SK-N-SH treated with all-trans-retinoic acid at 6 μM for 48 hours (cell line): Measurements from ENCODE around the gene ZNF341.

Source experiments
- ATAC-seq: fragments of 200-7000 bp; cut with Tn5 transposase; 3 replicates; pipeline ENCODE4 v1.9.1; 2020; ENCODE audit warnings: mild to moderate bottlenecking, moderate library complexity
- ARNTL ChIP-seq: fragments of 450-650 bp; formaldehyde crosslinking; IDR thresholded peaks from 2 replicates; pipeline ENCODE4 v1.5.0; 2020; ENCODE audit warnings: low read depth, mild to moderate bottlenecking, moderate library complexity, borderline replicate concordance
- CREB5 ChIP-seq: fragments of 250-450 bp; sonication (Bioruptor Pico); IDR thresholded peaks from 2 replicates; pipeline ENCODE4 v1.5.1; 2020; ENCODE audit warnings: low read depth, mild to moderate bottlenecking, moderate library complexity
- ESRRG ChIP-seq: fragments of 250-450 bp; sonication (Bioruptor Pico); IDR thresholded peaks from 2 replicates; pipeline ENCODE4 v1.6.1; 2021; ENCODE audit warnings: mild to moderate bottlenecking
- GLIS3 ChIP-seq: fragments of 250-450 bp; sonication (Bioruptor Pico); IDR thresholded peaks from 2 replicates; pipeline ENCODE4 v1.5.0; 2020; ENCODE audit warnings: mild to moderate bottlenecking, moderate library complexity
- ISL1 ChIP-seq: fragments of 250-450 bp; sonication (Bioruptor Pico); IDR thresholded peaks from 2 replicates; pipeline ENCODE4 v2.1.2; 2022; ENCODE audit warnings: mild to moderate bottlenecking, moderate library complexity
- OSR1 ChIP-seq: fragments of 250-450 bp; sonication (Bioruptor Pico); IDR thresholded peaks from 2 replicates; pipeline ENCODE4 v1.8.0; 2022; ENCODE audit warnings: moderate library complexity, mild to moderate bottlenecking, inconsistent platforms
- POU6F1 ChIP-seq: fragments of 250-450 bp; sonication (Bioruptor Pico); IDR thresholded peaks from 2 replicates; pipeline ENCODE4 v1.8.0; 2021; ENCODE audit warnings: low read depth, mild to moderate bottlenecking, moderate library complexity, borderline replicate concordance
- PPARA ChIP-seq: fragments of 250-450 bp; sonication (Bioruptor Pico); IDR thresholded peaks from 2 replicates; pipeline ENCODE4 v1.5.0; 2020; ENCODE audit warnings: mild to moderate bottlenecking, borderline replicate concordance
- RARB ChIP-seq: fragments of 250-450 bp; sonication (Bioruptor Pico); IDR thresholded peaks from 2 replicates; pipeline ENCODE4 v1.8.0; 2021; ENCODE audit warnings: mild to moderate bottlenecking, moderate library complexity
- SNAI2 ChIP-seq: fragments of 250-450 bp; sonication (Bioruptor Pico); IDR thresholded peaks from 2 replicates; pipeline ENCODE4 v1.5.0; 2020; ENCODE audit warnings: mild to moderate bottlenecking, moderate library complexity
- TCF4 ChIP-seq: fragments of 250-450 bp; sonication (Bioruptor Pico); IDR thresholded peaks from 2 replicates; pipeline ENCODE4 v1.8.0; 2021; ENCODE audit warnings: mild to moderate bottlenecking, moderate library complexity, borderline replicate concordance
- TOX ChIP-seq: fragments of 250-450 bp; sonication (Bioruptor Pico); IDR thresholded peaks from 2 replicates; pipeline ENCODE4 v1.8.0; 2021; ENCODE audit warnings: mild to moderate bottlenecking, moderate library complexity, borderline replicate concordance
- TSHZ2 ChIP-seq: fragments of 250-450 bp; sonication (Bioruptor Pico); IDR thresholded peaks from 2 replicates; pipeline ENCODE4 v1.5.0; 2020; ENCODE audit warnings: mild to moderate bottlenecking, moderate library complexity
- ZC3H10 ChIP-seq: fragments of 250-450 bp; sonication (Bioruptor Pico); IDR thresholded peaks from 2 replicates; pipeline ENCODE4 v1.5.1; 2021; ENCODE audit warnings: mild to moderate bottlenecking, moderate library complexity
- ZFP3 ChIP-seq: fragments of 250-450 bp; sonication (Bioruptor Pico); IDR thresholded peaks from 2 replicates; pipeline ENCODE4 v1.5.0; 2020; ENCODE audit warnings: mild to moderate bottlenecking, moderate library complexity
- ZFP30 ChIP-seq: fragments of 450-650 bp; formaldehyde crosslinking; IDR thresholded peaks from 2 replicates; pipeline ENCODE4 v1.5.0; 2022; ENCODE audit warnings: mild to moderate bottlenecking, moderate library complexity
- ZNF565 ChIP-seq: fragments of 450-650 bp; formaldehyde crosslinking; conservative IDR thresholded peaks from 2 replicates; pipeline ENCODE4 v1.5.0; 2020; ENCODE audit warnings: low read depth, mild to moderate bottlenecking, moderate library complexity
- TF ChIP-seq, protein P1 (sequence below): fragments of 250-450 bp; sonication (Bioruptor Pico); IDR thresholded peaks from 2 replicates; pipeline ENCODE4 v1.5.1; 2021; ENCODE audit warnings: mild to moderate bottlenecking, moderate library complexity
- TF ChIP-seq, protein P2 (sequence below): fragments of 250-450 bp; sonication (Bioruptor Pico); IDR thresholded peaks from 2 replicates; pipeline ENCODE4 v1.8.0; 2020; ENCODE audit warnings: mild to moderate bottlenecking, moderate library complexity, borderline replicate concordance

Gene ZNF341

DNA sequence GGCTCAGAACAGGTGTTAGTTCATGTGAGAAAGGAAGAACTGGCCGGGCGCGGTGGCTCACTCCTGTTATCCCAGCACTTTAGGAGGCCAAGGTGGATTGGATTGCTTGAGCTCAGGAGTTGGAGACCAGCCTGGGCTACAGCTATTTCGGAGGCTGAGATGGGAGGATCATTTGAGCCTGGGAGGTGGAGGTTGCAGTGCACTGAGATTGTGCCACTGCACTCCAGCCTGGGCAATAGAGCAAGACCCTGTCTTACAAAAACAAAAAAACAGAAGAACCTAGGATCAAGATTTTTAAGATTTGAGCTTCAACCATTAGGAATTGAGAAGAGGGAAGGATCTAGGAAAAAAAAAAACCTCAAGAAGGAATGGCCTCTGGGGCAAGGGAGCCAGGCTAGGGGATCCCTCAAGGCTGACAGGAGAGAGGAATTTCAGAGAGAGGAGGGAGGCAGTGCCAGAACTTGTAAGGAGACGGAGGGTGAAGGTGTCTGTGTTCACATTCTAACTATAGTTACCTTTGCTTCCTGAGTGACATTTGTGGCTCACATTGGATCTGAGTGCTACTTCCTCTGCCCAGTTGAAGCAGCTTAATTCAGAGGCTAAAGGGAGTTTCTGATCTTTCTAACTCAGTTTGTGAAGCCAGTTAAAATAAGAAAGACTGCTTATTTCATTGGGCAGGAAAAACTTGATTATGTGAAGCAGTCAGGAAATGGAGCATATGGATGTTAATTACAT lies 105.5 kb downstream of the ZNF341 start (continued):
- no peak for TF ChIP-seq POU6F1 (CRISPR knock-in tag)
- TF ChIP-seq SNAI2: no peak
- no peak for TF ChIP-seq ISL1 (CRISPR knock-in tag)
- no peak for TF ChIP-seq ESRRG

DNA sequence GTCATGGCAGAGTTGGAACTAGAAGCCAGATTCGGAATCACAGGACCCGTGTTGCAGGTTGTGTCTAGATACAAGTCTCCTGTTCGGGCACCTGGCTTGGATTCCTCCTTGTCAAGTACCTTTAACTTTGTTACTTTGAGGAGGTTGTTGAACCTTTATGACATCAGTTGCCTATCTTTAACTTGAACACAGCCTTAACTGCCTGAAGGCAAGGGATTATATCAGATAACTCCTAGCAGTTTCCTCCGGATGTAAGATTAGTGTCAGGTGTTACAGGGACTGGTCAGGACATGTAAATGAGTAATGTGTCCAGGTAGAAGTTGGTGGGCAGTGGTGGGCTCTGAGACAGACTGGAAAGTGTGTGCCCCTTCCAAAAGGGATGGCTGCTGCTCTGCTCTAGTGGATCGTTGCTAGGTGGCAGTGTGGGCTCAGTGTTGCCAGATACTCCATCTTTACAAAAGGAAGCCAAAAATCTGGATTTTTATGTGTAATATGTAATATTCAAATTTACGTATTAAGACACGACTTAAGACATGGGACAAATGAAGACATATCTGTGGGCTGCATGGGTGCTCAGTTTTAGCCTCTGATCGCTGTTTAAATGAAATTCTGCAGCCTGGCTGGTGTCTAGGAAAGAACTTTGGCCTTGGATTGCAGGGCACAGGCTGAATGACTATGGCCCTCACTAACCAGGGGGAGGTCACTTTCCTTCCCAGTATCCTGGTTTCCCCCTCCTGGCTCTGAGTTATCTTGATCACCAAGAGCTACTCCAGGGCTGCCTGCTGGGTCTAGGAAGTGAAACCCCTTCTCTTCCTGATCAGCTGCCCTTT lies 106.5 kb downstream of the ZNF341 start:
- TF ChIP-seq TCF4 (CRISPR knock-in tag) (no peak), ZFP30 (no peak), OSR1 (CRISPR knock-in tag) (no peak), GLIS3 (CRISPR knock-in tag) (no peak), TOX (CRISPR knock-in tag) (no peak), ARNTL (CRISPR knock-in tag) (no peak), SNAI2 (no peak)
- TF ChIP-seq, protein P1, sequence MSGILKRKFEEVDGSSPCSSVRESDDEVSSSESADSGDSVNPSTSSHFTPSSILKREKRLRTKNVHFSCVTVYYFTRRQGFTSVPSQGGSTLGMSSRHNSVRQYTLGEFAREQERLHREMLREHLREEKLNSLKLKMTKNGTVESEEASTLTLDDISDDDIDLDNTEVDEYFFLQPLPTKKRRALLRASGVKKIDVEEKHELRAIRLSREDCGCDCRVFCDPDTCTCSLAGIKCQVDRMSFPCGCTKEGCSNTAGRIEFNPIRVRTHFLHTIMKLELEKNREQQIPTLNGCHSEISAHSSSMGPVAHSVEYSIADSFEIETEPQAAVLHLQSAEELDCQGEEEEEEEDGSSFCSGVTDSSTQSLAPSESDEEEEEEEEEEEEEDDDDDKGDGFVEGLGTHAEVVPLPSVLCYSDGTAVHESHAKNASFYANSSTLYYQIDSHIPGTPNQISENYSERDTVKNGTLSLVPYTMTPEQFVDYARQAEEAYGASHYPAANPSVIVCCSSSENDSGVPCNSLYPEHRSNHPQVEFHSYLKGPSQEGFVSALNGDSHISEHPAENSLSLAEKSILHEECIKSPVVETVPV (CRISPR knock-in tag): no peak
- no peak for ATAC-seq

GRCh38 chr20:33839591-33839990 lies 107.8 kb downstream of the ZNF341 start:
- ATAC-seq: no peak
- no peak for TF ChIP-seq CREB5 (CRISPR knock-in tag)
- TF ChIP-seq ZC3H10 (CRISPR knock-in tag): no peak
- no peak for TF ChIP-seq OSR1 (CRISPR knock-in tag)
- TF ChIP-seq, protein P2, sequence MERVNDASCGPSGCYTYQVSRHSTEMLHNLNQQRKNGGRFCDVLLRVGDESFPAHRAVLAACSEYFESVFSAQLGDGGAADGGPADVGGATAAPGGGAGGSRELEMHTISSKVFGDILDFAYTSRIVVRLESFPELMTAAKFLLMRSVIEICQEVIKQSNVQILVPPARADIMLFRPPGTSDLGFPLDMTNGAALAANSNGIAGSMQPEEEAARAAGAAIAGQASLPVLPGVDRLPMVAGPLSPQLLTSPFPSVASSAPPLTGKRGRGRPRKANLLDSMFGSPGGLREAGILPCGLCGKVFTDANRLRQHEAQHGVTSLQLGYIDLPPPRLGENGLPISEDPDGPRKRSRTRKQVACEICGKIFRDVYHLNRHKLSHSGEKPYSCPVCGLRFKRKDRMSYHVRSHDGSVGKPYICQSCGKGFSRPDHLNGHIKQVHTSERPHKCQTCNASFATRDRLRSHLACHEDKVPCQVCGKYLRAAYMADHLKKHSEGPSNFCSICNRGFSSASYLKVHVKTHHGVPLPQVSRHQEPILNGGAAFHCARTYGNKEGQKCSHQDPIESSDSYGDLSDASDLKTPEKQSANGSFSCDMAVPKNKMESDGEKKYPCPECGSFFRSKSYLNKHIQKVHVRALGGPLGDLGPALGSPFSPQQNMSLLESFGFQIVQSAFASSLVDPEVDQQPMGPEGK (CRISPR knock-in tag): no peak
- no peak for TF ChIP-seq POU6F1 (CRISPR knock-in tag)
- TF ChIP-seq GLIS3 (CRISPR knock-in tag): no peak
- TF ChIP-seq ZFP30: no peak
- no peak for TF ChIP-seq ZNF565 (CRISPR knock-in tag)
- no peak for TF ChIP-seq RARB (CRISPR knock-in tag)
- TF ChIP-seq TSHZ2 (CRISPR knock-in tag): no peak
- no peak for TF ChIP-seq TOX (CRISPR knock-in tag)
- no peak for TF ChIP-seq ZFP3
- TF ChIP-seq, protein P1 (CRISPR knock-in tag): no peak
- TF ChIP-seq SNAI2: no peak
- TF ChIP-seq ISL1 (CRISPR knock-in tag): no peak
- no peak for TF ChIP-seq TCF4 (CRISPR knock-in tag)
- no peak for TF ChIP-seq ESRRG
- no peak for TF ChIP-seq PPARA (CRISPR knock-in tag)
